IPS DF 6.9 (cell line): ENCODE measurements around the gene PMVK.

Experiments
- DNase-seq: peaks from one replicate; pipeline ENCODE4 v3.0.0-alpha.2; 2013; ENCODE audit warnings: low read depth, low spot score
- H3K27ac ChIP-seq: one replicate; pipeline ENCODE4 v1.5.1; 2013; ENCODE audit warnings: low read length, control low read depth
- H3K27me3 ChIP-seq: 2 replicates; pipeline ENCODE4 v1.6.1; 2013; ENCODE audit warnings: mild to moderate bottlenecking, low read length; ENCODE audit not compliant: control insufficient read depth, insufficient read depth
- H3K36me3 ChIP-seq: 2 replicates; pipeline ENCODE4 v1.6.1; 2013; ENCODE audit warnings: low read length; ENCODE audit not compliant: control insufficient read depth, insufficient read depth
- H3K4me1 ChIP-seq: 2 replicates; pipeline ENCODE4 v1.6.1; 2013; ENCODE audit warnings: low read length; ENCODE audit not compliant: control insufficient read depth, insufficient read depth
- H3K4me3 ChIP-seq: 2 replicates; pipeline ENCODE4 v1.5.1; 2013; ENCODE audit warnings: mild to moderate bottlenecking, low read length
- H3K9me3 ChIP-seq: 2 replicates; pipeline ENCODE4 v1.6.1; 2013; ENCODE audit warnings: low read length, inconsistent platforms; ENCODE audit not compliant: control insufficient read depth, insufficient read depth
- WGBS: extraction: QIAGEN DNeasy Blood & Tissue Kit; methylation state at CpG from one replicate; pipeline ENCODE4 v1.1.7; 2013; ENCODE audit warnings: mixed read lengths, missing lambda C conversion rate; ENCODE audit not compliant: insufficient read length, insufficient coverage; 5-methylcytosine and 5-hydroxymethylcytosine counted together

PMVK gene

DNA sequence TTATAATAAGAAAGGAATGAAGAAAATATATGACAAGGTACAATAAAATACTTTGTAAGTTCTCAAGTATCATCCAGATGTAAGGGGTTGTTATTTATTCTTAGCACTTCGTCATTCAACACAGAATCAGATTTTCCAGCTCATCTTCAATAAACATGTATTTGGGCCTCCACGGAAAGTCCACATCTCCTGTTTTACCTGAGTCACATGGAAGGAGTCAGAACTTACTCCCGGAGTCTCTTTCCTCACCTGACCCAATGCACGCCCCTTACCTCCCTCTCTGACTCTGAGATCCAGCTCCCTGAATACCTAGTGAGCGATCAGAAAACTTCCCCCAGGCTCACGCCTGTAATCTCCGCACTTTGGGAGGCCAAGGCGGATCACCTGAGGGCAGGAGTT, 1.5 kb upstream of the PMVK start:
- Histone ChIP-seq H3K27ac (no peak overlapping the region), H3K36me3 (no peaks in the 10 kb centered on the region), H3K4me3 (no peak overlapping the region), H3K4me1 (peaks cover 6% of the 10 kb centered on the region; the same call in 1 of the 2 replicates), H3K27me3 (no peaks in the 10 kb centered on the region), H3K9me3 (no peaks in the 10 kb centered on the region)
- no CpG with 5 or more reads among the region's 8 CpGs for WGBS
- DNase-seq = no peak

DNA sequence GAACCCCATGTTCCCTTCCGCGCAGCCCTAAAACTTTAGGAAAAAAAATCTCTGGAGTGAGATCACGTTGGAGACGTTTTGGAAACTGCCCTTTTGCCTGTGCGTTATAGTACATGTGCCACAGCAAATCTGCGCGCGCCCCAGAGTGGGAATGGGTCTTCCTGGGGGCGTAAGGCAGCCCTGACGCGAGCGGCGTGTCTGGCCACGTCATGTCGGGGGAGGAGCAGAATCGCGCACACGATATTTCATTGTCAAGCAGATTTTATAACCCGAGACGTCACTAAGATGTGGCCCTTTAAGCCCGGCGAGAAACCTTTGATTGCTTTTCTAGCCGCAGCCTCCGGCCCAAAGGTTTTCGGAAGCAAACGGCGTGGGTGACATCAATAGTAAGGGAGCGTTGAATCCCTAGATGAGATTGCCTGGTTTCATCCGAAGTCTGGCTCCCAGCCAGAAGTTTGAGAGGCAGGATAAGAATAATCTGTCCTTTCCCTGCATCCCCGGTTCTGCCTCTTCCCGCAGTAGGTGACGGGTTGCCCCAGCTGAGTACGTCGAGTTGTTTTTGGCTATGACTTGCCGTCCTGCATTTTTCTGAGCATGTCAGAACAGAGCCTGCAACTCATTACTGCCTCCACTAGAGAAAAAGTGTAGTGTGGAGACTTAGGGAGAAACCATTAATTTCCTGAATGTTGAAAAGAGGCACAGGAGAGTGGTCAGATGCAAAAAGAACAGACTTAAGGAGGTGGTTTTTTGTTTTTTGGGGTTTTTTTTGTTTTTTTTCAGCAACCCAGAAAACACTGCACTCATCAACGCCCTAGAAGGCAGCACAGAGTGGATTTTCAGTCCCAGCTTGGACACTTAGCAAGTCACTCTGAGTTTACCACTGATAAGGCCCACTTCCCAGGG, 817 bp upstream of the PMVK start:
- Histone ChIP-seq H3K4me1 (peaks cover 6% of the 10 kb centered on the region; the same call in 1 of the 2 replicates), H3K27me3 (no peaks in the 10 kb centered on the region), H3K4me3 (peak overlapping the region; percentile 62; the same call in 1 of the 2 replicates), H3K36me3 (no peaks in the 10 kb centered on the region), H3K9me3 (no peaks in the 10 kb centered on the region), H3K27ac (no peak overlapping the region)
- DNase-seq = no peak
- WGBS = no CpG with 5 or more reads among the region's 36 CpGs

DNA sequence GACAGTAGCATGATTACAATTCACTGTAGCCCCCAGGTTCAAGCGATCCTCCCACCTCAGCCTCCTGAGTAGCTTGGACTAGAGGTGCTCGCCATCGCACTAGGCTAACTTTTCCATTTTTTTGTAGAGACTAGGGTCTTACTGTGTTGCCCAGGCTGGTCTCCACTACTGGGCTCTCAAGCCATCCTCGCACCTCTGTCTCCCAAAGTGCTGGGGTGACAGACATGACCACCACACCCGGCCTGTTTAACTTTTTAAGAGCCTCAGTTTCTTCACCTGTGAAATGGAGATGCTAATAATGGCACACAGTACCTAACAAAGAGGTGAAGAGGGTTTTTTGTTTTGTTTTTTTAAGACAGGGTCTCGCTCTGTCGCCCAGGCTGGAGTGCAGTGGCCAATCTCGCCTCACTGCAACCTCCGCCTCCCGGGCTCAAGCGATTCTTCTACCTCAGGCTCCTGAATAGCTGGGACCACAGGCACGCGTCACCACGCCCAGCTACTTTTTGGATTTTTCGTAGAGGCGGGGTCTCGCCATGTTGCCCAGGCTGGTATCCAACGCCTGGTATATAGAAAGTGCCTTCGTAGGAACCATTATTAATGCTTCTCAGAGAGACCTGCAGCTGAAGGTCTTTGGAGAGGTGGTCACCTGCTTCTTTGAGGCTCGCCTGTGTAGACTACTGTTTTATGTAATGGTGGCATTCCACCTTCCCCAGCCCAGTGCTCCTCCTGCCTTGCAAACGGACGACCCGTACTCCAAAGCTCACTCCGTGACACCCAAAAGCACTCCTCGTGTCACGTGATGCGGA, 567 bp downstream of the PMVK start:
- Histone ChIP-seq H3K4me1 (peaks cover 1% of the 10 kb centered on the region; the same call in 1 of the 2 replicates), H3K9me3 (no peaks in the 10 kb centered on the region), H3K27ac (no peak overlapping the region), H3K36me3 (no peaks in the 10 kb centered on the region), H3K27me3 (no peaks in the 10 kb centered on the region), H3K4me3 (peak overlapping the region; percentile 62; the same call in 1 of the 2 replicates)
- WGBS = no CpG with 5 or more reads among the region's 27 CpGs
- no peak for DNase-seq

DNA sequence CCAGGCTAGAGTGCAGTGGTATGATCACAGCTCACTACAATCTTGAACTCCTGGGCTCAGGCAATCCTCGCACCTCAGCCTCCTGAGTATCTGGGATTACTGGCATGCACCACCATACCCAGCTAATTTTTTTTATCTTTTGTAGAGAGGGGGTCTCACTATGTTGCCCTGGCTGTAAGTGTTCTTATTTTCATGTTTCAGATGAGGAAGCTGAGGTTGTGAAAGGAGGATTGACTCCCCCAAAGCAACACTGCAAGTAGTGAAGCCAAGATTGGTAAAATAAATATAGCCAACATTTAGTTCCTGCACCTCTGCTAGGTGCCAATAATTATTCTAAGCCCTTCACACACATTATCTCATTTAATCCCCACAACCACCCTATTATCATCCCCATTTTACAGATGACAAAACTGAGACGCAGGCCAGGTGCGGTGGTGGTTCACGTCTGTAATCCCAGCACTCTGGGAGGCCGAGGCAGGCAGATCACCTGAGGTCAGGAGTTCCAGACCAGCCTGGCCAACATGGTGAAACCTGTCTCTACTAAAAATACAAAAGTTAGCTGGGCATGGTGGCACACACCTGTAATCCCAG, 2.1 kb downstream of the PMVK start:
- whole genome bisulfite sequencing = no CpG with 5 or more reads among the region's 5 CpGs
- Histone ChIP-seq H3K4me3 (no peak overlapping the region), H3K27ac (no peak overlapping the region), H3K27me3 (no peaks in the 10 kb centered on the region), H3K9me3 (no peaks in the 10 kb centered on the region), H3K4me1 (no peaks in the 10 kb centered on the region), H3K36me3 (no peaks in the 10 kb centered on the region)
- no peak for DNase-seq

DNA sequence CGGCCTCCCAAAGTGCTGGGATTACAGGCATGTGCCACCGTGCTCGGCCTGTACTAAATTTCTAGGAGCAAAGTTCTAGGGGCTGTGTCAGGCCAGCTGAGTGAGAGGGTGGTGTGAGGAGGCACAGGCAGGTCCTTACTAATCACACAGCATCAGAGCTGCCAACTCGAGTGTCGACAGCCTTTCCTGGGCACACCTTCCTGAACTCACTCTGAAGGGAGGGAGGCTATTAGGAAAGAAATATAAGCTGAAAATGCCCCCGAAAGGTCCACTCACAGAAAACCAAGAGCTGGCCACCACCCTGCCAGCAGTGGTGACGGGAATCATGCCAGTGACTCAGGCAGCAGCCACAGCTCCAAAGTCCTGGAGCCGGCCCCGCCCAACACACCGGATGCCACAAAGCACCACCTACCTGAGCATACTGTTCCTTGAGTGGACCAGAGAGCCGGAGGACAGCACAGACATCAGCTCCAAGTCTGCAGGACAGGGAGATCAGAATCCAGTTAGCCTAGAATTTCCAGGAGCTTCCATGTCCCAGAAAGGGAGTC, 4.5 kb downstream of the PMVK start:
- no peaks in the 10 kb centered on the region for H3K4me1 ChIP-seq
- no peak overlapping the region for H3K27ac ChIP-seq
- no peak for DNase-seq
- H3K36me3 ChIP-seq = no peaks in the 10 kb centered on the region
- H3K4me3 ChIP-seq = no peak overlapping the region
- H3K9me3 ChIP-seq = no peaks in the 10 kb centered on the region
- H3K27me3 ChIP-seq = no peaks in the 10 kb centered on the region
- no CpG with 5 or more reads among the region's 11 CpGs for WGBS

DNA sequence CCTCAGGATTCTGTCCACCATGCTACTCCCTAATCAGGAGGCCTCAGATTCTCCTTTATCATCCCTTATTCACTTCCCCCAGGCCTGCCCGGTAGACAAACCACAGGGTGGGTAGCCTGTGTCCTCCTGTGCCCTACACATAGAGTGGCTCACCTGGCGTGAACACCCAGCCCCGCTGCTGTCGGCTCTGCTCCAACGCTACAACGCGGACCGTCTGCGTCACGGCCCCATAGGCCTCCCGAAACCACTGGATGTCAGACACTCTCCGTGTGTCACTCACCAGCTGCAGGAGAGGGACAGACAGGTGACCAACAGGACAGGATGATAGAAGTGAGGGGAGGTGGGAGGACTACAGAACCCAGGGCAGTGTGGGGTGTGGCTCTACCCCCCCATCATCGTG, 10.3 kb downstream of the PMVK start:
- no peak for DNase-seq
- no peaks in the 10 kb centered on the region for H3K27me3 ChIP-seq
- no peak overlapping the region for H3K4me3 ChIP-seq
- WGBS = no CpG with 5 or more reads among the region's 13 CpGs
- H3K9me3 ChIP-seq = no peaks in the 10 kb centered on the region
- H3K27ac ChIP-seq = no peak overlapping the region
- H3K36me3 ChIP-seq = peaks cover 5% of the 10 kb centered on the region; the same call in 1 of the 2 replicates
- H3K4me1 ChIP-seq = no peaks in the 10 kb centered on the region

DNA sequence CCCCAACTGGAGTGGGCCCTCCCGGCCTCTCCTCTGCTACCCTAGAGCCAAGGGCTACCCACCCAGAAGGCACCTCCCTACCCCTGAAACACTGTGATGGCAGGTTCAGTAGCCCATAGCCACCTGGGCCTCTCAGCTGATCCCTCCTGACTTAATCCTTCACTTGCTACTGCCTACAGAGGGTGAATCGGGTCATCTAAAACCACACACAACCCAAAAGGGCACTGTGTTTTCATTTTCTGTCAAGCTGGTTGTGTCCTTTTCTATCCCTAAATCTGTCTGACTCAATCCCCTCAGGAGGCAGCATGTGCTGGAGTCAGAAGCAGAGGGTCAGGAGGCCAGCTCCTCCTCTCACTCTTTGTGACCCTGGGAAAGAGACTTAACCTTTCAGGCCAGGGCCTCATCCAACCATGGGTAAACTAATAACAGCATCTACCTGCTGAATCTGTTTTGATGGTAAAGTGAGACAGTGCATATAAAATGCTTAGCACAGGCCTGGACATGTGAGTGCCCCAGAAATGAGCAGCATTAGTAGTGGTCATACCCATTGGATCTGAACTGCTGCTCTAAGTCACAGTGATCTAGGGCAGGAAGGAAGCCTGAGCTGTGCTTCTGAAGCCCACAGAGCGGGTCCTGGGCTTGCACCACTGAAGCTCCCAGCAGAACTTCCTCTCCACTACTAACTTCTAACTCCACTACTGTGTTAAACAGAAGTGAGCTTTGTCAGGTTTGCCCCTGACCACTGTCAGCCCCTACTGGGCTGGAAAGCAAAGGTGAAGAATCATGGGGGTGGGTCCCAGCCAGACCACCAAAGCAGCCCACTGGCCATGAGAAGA, 11.0 kb downstream of the PMVK start:
- Histone ChIP-seq H3K27me3 (no peaks in the 10 kb centered on the region), H3K4me3 (no peak overlapping the region; the same call in 1 of the 2 replicates), H3K36me3 (peaks cover 5% of the 10 kb centered on the region; the same call in 1 of the 2 replicates), H3K4me1 (no peaks in the 10 kb centered on the region), H3K9me3 (no peaks in the 10 kb centered on the region), H3K27ac (no peak overlapping the region)
- WGBS = no CpG with 5 or more reads among the region's 3 CpGs
- DNase-seq = no peak

DNA sequence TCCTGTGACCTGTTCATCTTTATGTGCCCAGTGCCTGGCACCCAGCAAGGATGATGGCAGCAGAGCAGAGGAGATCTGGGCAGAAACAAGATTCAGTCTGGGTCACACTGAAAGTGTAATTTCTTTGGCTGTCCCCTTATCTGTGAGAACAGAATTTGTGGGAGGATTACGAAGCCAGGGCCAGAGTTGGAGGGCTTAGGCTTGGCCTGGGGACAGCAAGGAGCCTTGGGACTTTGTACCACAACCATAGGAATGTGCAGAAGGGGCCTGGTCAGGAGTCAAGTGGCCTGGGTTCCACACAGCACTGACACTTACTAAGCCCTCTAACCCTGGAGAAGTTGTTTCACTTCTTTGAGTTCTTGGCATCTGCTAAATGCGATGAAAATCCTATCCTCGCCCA, 12.8 kb downstream of the PMVK start:
- no peaks in the 10 kb centered on the region for H3K4me1 ChIP-seq
- no peak overlapping the region for H3K4me3 ChIP-seq
- H3K27me3 ChIP-seq = no peaks in the 10 kb centered on the region
- no peaks in the 10 kb centered on the region for H3K9me3 ChIP-seq
- DNase-seq = no peak
- H3K27ac ChIP-seq = no peak overlapping the region
- H3K36me3 ChIP-seq = peaks cover 5% of the 10 kb centered on the region; the same call in 1 of the 2 replicates
- no CpG with 5 or more reads among the region's 3 CpGs for WGBS

DNA sequence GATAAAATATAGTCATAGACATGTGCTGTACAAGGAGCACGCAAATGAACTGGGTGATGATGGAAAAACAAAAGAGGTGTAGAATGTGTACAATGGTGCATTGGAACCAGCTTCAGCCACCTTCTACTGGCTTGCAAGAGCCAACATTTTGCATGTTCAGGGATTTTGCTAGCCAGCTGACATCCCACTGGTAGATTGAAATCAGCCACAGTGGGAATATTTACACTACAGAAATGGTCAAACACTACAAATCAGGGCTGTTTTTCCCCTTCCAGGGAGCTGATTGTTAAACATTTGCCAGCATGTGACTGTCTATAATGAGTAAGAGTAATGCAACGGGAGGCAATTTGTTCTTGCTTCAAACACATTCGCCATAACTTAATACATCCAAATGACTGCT, 23.2 kb downstream of the PMVK start:
- H3K27me3 ChIP-seq = no peaks in the 10 kb centered on the region
- no peaks in the 10 kb centered on the region for H3K4me1 ChIP-seq
- no peak for DNase-seq
- no peaks in the 10 kb centered on the region for H3K36me3 ChIP-seq
- no peak overlapping the region for H3K27ac ChIP-seq
- no peaks in the 10 kb centered on the region; the same call in 1 of the 2 replicates for H3K9me3 ChIP-seq
- no CpG with 5 or more reads among the region's 3 CpGs for WGBS
- H3K4me3 ChIP-seq = no peak overlapping the region
